NCI-H1694 (cell line): ENCODE data around the gene IFNA10.
"Not testable (repeated sequence)": the region's sequence is repeated elsewhere in the genome, so short reads cannot be mapped to it uniquely, and the experiment has no call there.

Experiments
- DNase-seq: peaks from one replicate; lab custom pipeline; 2025; lab: John Stamatoyannopoulos, UW

Gene IFNA10

GRCh38 chr9:21194867-21195776 lies 11.8 kb downstream of the IFNA10 start:
- peak; percentile 8 for DNase-seq

GRCh38 chr9:21187487-21187886 lies 19.5 kb downstream of the IFNA10 start, which contains the start of gene IFNA4:
TSS of gene IFNA4 (minus strand) at chr9:21187587. CDS start at chr9:21187531, 56 bp downstream.
- not testable (repeated sequence) for DNase-seq

GRCh38 chr9:21182810-21183736 lies 23.9 kb downstream of the IFNA10 start:
- DNase-seq = peak; percentile 0

GRCh38 chr9:21174671-21175070 lies 32.3 kb downstream of the IFNA10 start:
- DNase-seq = no peak

- DNase-seq = no peak
Measured at GRCh38 chr9:21172156-21172555, 34.8 kb downstream of the IFNA10 start.

GRCh38 chr9:21171351-21171750 lies 35.6 kb downstream of the IFNA10 start:
- no peak for DNase-seq

- not testable (repeated sequence) for DNase-seq
Measured at GRCh38 chr9:21166560-21166959, 40.4 kb downstream of the IFNA10 start, which contains the start of gene IFNA21. TSS of gene IFNA21 (minus strand) at chr9:21166660. CDS start at chr9:21166612, 48 bp downstream.

GRCh38 chr9:21165516-21165915 lies 41.4 kb downstream of the IFNA10 start:
- no peak for DNase-seq

- no peak for DNase-seq
Measured at GRCh38 chr9:21160178-21160577, 46.8 kb downstream of the IFNA10 start.
